Measurements from ENCODE around the gene COL9A3. TPM values are rescaled to one million over a fixed set of nuclear protein-coding genes. Genes with fewer than 3 reads are reported as not detected.

COL9A3 gene
- total RNA-seq, 1 experiment from 2014 or later, result 2.0 TPM

DNA sequence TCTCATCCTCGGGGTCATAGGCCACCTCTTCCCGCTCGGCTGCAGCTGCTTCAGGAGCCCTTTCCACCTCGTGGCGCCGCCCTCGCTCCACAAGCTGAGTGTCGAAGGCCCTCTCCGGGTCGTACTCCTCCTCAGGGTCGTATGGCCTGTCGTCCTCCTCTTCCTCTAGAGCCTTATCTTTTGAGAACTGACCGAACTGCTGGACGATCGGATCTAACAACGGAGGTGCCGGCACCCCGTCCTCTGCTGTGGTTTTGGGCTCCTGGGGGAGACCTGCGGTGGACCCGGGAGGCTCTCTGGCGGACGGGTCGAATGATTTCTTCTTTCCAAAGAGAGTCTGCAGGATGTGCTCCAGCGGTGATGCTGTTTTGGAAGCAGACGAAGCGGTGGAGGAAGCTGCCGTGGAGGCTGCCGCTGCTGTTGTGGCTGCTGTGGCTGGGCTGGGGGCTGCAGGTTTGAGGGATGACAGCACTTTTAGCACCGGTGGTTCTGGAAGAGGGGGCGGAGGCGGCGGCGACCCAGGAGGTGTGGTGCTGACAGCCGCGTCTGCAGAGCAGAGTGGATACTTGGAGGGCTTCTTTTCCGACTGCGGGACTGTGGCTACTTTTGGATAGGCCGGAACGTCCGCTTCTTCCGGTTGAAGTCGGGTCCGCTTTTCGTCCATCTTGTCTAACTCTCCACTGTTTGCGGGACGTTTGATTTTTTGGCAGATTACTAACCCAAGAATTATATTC, 65.0 kb downstream of the COL9A3 start:
- peaks cover under 1% of the 10 kb centered on the region for H3K4me1 ChIP-seq
- peaks cover 4% of the 10 kb centered on the region; the same call in 1 of the 2 replicates for H3K36me3 ChIP-seq
- no peak overlapping the region for H3K27ac ChIP-seq
- H3K27me3 ChIP-seq, result no peaks in the 10 kb centered on the region
- H3K9me3 ChIP-seq (replicated peaks), result no peaks in the 10 kb centered on the region
- DNase-seq, result no peak
- H3K4me3 ChIP-seq, result no peak overlapping the region

GRCh38 chr20:62882426-62882825, 65.6 kb downstream of the COL9A3 start:
- Histone ChIP-seq H3K27me3 (no peaks in the 10 kb centered on the region), H3K36me3 (peaks cover 4% of the 10 kb centered on the region; the same call in 1 of the 2 replicates), H3K27ac (no peak overlapping the region), H3K4me3 (no peak overlapping the region), H3K9me3 (replicated peaks) (no peaks in the 10 kb centered on the region), H3K4me1 (peaks cover 7% of the 10 kb centered on the region)
- no peak for DNase-seq

DNA sequence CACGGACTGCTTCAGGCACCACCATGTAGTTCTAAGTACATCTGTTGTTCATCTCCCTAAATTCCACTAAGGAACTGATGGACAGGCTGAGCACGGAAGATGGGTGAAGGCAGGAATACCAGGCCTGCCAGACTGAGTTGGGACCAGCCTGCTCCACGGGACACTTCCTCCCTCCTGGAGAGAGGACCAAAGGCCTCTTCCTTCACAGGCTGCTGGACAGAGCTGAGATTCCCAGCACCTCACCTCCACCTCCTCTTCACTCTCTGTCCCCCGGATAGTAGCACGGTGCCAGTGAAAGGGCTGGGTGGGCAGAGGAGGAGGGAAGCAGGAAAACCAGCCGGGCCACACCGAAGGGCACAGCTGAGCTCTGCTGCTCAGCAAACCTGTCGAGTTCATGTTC, 67.7 kb downstream of the COL9A3 start:
- Histone ChIP-seq H3K4me3 (no peak overlapping the region), H3K9me3 (replicated peaks) (no peaks in the 10 kb centered on the region), H3K4me1 (peaks cover 13% of the 10 kb centered on the region), H3K36me3 (peaks cover 22% of the 10 kb centered on the region), H3K27ac (no peak overlapping the region), H3K27me3 (no peaks in the 10 kb centered on the region)
- DNase-seq, result no peak

- Histone ChIP-seq H3K27me3 (no peaks in the 10 kb centered on the region), H3K4me3 (no peak overlapping the region), H3K27ac (no peak overlapping the region), H3K4me1 (peaks cover 17% of the 10 kb centered on the region), H3K9me3 (replicated peaks) (no peaks in the 10 kb centered on the region), H3K36me3 (peaks cover 29% of the 10 kb centered on the region)
- no peak for DNase-seq
These were observed 68.4 kb downstream of the COL9A3 start for GRCh38 chr20:62885046-62885895.

- H3K9me3 ChIP-seq (replicated peaks), result no peaks in the 10 kb centered on the region
- H3K27me3 ChIP-seq, result no peaks in the 10 kb centered on the region
- peaks cover 36% of the 10 kb centered on the region for H3K36me3 ChIP-seq
- DNase-seq, result no peak
- H3K4me1 ChIP-seq, result peaks cover 25% of the 10 kb centered on the region
- H3K4me3 ChIP-seq, result no peak overlapping the region
- no peak overlapping the region for H3K27ac ChIP-seq
These were observed 69.3 kb downstream of the COL9A3 start for GRCh38 chr20:62885896-62886708.

DNA sequence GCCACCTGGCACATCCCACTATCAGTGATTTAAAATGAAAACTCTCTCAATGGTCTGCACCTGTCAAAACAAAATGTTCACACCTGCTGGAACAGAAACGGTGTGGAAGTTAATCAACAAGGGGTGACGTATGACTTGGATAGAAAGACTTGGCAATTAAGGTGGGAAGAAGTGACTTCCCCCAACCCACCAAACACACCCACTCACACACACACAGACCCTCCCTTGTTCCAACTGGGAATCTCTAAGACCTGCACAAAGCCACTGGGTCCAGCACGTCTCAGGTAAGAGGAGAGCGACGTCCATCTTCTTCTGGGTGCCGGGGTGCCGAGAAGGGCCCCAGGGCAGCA, 69.8 kb downstream of the COL9A3 start:
- peaks cover 39% of the 10 kb centered on the region for H3K36me3 ChIP-seq
- no peak overlapping the region for H3K27ac ChIP-seq
- H3K4me1 ChIP-seq, result peaks cover 31% of the 10 kb centered on the region
- H3K9me3 ChIP-seq (replicated peaks), result no peaks in the 10 kb centered on the region
- DNase-seq, result no peak
- no peak overlapping the region for H3K4me3 ChIP-seq
- no peaks in the 10 kb centered on the region for H3K27me3 ChIP-seq

DNA sequence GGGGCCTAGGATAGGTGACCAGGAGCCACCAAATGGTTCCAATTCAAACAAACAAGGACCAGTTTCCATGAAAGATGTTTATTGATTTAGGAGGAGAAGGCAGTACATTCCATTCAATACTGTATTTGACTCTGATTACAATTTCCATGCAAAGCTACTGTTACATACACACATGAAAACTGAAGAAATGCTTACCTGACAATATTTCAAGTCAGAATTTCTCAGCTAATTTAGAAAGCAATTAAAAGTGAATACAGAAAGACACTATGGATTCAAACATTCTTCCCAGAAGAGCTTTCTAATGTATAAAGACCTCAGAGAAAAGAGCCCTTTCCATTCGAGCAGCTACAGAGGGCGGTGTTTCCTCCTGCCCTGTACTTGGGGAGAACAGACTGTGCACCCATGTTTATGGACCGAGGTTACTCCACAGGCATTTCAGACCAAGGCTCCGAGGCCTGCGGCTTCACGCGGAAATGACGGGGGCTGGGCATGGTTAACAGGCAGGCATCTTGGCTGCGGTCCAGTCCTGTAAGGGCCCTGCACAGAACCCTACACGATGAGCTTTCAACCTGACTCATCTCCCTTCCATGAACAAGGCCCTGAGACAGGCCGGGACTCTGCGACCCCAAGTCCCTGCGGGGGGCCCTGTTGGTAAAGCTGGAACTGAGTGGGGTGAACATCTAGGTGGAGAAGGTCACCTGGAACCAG, 70.5 kb downstream of the COL9A3 start:
- Histone ChIP-seq H3K36me3 (peaks cover 45% of the 10 kb centered on the region), H3K27me3 (no peaks in the 10 kb centered on the region), H3K4me3 (no peak overlapping the region), H3K9me3 (replicated peaks) (no peaks in the 10 kb centered on the region), H3K27ac (no peak overlapping the region), H3K4me1 (peaks cover 37% of the 10 kb centered on the region)
- DNase-seq, result peak; percentile 87 to 89

- no peak for DNase-seq
- H3K4me3 ChIP-seq, result no peak overlapping the region
- peaks cover 51% of the 10 kb centered on the region for H3K36me3 ChIP-seq
- H3K27me3 ChIP-seq, result no peaks in the 10 kb centered on the region
- H3K9me3 ChIP-seq (replicated peaks), result no peaks in the 10 kb centered on the region
- no peak overlapping the region for H3K27ac ChIP-seq
- H3K4me1 ChIP-seq, result peaks cover 37% of the 10 kb centered on the region
These were observed 71.0 kb downstream of the COL9A3 start for GRCh38 chr20:62887860-62888239.

GRCh38 chr20:62888406-62888805, 71.6 kb downstream of the COL9A3 start:
- Histone ChIP-seq H3K36me3 (peaks cover 56% of the 10 kb centered on the region), H3K4me3 (no peak overlapping the region), H3K4me1 (peaks cover 37% of the 10 kb centered on the region), H3K27ac (no peak overlapping the region), H3K9me3 (replicated peaks) (no peaks in the 10 kb centered on the region), H3K27me3 (no peaks in the 10 kb centered on the region)
- DNase-seq, result no peak

DNA sequence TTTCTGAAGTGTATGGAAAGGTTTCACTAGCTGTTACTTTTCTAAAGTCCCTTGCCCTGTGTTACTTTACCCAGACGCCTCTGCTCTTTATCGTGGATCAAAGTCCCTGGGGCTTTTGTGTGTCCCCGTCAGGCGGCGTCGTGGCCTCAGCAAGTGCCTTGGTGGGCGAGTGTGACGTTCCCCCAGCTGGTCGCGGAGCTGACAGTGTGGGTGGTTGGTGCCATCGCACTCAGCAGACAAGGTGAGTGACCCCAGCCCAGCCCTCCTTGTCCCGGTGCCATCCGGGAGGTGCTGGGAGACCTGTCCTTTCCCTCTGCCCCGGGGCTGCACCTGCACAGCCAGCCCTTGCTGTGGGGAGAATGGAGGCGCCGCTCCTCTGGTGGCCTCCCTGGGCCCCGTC, 72.1 kb downstream of the COL9A3 start:
- Histone ChIP-seq H3K4me3 (no peak overlapping the region), H3K27ac (no peak overlapping the region), H3K4me1 (peaks cover 37% of the 10 kb centered on the region), H3K36me3 (peaks cover 61% of the 10 kb centered on the region), H3K27me3 (no peaks in the 10 kb centered on the region), H3K9me3 (replicated peaks) (no peaks in the 10 kb centered on the region)
- no peak for DNase-seq

DNA sequence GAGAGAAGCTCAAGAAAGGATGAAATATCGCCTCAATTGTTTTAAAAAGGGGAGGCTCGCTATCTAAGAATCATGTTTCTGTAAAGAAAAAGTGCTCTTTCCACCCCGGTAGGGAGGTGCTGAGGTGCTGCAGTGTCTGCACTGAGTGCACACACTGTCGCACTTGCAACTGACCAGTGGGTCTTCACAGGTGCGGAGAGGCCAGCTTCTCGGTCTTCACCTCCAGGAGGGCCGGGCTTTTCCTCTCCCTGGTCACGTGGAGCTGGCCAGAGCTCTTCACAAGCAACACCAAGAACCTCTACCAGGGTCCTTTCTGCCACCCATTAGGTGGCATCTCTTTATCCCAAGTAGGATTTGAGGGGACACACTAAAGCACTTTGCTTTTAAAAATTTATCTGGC, 72.6 kb downstream of the COL9A3 start:
- no peaks in the 10 kb centered on the region for H3K27me3 ChIP-seq
- H3K4me3 ChIP-seq, result no peak overlapping the region
- H3K27ac ChIP-seq, result no peak overlapping the region
- DNase-seq, result no peak
- no peaks in the 10 kb centered on the region for H3K9me3 ChIP-seq (replicated peaks)
- H3K4me1 ChIP-seq, result peaks cover 37% of the 10 kb centered on the region
- H3K36me3 ChIP-seq, result peaks cover 66% of the 10 kb centered on the region

DNA sequence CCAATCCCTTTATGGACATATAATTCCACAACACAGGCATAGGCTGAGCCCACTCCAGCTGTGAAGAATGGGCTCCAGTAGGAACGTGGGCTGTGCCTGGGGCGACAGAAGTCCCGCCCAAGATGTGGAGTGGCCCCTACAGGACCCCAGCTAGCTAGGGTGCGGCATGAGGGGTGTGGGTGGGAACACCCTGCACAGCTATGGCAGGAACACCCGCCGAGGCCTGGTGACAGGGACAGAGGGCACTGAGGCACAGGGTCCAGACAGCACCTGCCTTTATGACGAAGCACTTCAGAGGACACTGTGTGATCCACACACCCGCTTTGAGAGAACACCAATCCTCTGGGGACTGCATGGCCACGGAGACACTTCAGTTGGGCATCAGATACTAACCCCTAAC, 73.0 kb downstream of the COL9A3 start:
- Histone ChIP-seq H3K36me3 (peaks cover 71% of the 10 kb centered on the region), H3K4me1 (peaks cover 37% of the 10 kb centered on the region), H3K9me3 (replicated peaks) (no peaks in the 10 kb centered on the region), H3K4me3 (no peak overlapping the region), H3K27ac (no peak overlapping the region), H3K27me3 (no peaks in the 10 kb centered on the region)
- DNase-seq, result no peak

- Histone ChIP-seq H3K27me3 (no peaks in the 10 kb centered on the region), H3K36me3 (peaks cover 74% of the 10 kb centered on the region), H3K4me3 (no peak overlapping the region), H3K9me3 (replicated peaks) (no peaks in the 10 kb centered on the region), H3K4me1 (peaks cover 37% of the 10 kb centered on the region), H3K27ac (peak overlapping the region; percentile 44)
- no peak for DNase-seq
These were observed 73.6 kb downstream of the COL9A3 start for GRCh38 chr20:62890444-62890843.

All from SJCRH30 (cell line).